GM19240 (cell line): ENCODE results near the gene CXCR3.
"Not testable (repeated sequence)": the region's sequence is repeated elsewhere in the genome, so short reads cannot be mapped to it uniquely, and the experiment has no call there.

Source experiments
- DNase-seq: peaks from one replicate; pipeline ENCODE4 v3.0.0; 2011; ENCODE audit warnings: low spot score; ENCODE audit not compliant: insufficient read length

CXCR3 gene

DNA sequence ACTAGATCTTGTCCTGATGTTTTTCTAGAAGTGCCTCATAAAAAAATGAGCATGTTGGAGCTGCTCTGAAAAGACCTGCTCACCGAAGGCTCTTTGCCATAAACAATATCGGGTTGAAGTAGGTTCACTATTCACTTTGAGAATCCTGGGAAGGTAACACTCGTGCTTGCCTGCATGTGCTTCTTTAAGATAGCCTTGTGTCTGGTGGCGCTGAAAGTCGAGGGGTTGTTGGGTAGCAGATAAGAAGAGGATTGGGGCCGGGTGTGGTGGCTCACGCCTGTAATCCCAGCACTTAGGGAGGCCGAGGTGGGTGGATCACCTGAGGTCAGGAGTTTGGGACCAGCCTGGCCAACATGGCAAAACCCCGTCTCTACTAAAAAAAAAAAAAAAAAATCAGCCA, 6.6 kb downstream of the CXCR3 start:
- not testable (repeated sequence) for DNase-seq

GRCh38 chrX:71609095-71609750, 9.1 kb downstream of the CXCR3 start:
- DNase-seq, result no peak

- DNase-seq, result no peak
Measured at GRCh38 chrX:71607488-71607887, 10.8 kb downstream of the CXCR3 start.

DNA sequence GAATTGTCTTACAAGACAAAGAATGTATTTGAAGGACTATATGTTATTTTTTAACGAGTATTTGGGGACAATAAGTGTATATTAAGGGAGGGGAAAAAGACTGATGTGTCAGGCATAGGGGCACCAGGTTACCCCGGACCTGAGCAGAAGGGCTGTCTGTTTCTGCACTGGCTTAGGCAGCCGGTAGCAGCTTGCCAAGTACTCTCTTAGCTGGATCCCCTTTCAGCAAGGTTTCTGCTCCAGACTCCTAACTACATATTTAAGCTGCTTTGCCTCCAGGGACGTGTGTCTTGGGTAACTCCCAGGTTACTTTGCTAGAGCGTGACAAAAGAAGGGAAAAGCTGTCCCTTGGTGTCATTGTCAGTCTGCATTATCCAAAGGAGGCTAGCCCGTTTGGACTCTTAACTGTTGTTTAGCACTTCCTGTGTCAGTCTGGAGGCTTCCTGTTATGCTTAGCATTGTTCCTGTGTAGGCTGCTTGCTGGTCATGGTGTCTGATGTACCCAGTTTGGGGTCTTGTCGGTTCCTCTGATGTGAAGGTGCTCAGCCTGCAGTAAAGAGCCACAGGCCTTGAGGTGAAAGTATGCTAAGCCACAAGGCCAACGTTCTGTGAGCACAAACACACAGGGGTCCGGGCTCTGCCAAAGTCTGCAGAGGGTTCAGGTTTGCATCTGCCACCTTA, 11.6 kb downstream of the CXCR3 start:
- no peak for DNase-seq

GRCh38 chrX:71604796-71605568, 13.3 kb downstream of the CXCR3 start:
- DNase-seq, result no peak

DNA sequence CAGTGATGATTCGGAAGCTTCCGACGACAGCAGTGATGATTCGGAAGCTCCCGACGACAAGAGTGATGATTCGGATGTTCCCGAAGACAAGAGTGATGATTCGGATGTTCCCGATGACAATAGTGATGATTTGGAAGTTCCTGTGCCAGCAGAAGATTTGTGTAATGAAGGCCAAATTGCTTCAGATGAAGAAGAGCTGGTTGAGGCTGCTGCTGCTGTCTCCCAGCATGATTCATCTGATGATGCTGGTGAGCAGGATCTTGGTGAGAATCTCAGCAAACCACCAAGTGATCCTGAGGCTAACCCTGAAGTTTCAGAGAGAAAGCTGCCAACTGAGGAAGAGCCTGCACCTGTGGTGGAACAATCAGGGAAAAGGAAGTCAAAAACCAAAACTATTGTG, 14.2 kb downstream of the CXCR3 start:
- DNase-seq, result no peak

GRCh38 chrX:71603618-71604017, 14.7 kb downstream of the CXCR3 start:
- no peak for DNase-seq

DNA sequence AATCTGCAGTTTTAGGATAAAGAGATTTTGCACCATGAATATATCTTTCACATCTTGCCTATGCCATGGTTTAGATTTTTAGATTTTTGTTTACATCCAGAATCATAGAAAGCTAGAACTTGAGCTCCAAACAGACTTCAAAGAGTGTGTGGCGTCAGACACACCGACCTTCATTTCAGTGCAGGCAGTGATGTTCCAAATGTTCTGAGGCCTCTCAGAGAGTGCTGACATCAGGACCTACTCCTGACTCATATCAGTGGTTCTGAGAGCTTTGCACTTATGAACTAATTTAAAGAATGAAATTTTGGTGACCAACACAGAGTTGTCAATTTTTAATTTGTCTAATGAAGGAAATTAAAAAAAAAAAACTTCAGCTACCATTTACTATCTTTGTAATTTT, 18.3 kb downstream of the CXCR3 start:
- no peak for DNase-seq

- DNase-seq, result not testable (repeated sequence)
Measured at GRCh38 chrX:71593210-71593609, 25.1 kb downstream of the CXCR3 start.

- DNase-seq, result no peak
Measured at GRCh38 chrX:71586929-71587328, 31.4 kb downstream of the CXCR3 start.

DNA sequence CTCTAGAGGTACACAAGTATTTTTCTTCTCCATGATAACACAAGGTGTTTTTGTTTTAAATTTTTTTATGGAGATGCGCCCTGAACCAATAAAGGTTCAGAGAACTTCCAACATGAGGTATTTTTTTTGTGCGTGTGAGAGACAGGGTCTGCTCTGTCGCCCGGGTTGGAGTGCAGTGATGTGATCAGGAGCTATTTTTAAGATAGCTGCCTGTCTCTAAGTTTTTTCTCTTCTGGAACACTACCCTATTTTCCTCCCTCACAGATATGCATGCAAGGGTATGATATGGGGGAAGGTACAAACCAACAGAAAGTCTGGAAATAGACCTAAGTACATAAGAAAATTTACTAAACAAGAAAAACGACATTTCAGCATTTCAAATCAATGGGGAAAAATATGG, 37.1 kb downstream of the CXCR3 start:
- DNase-seq, result no peak

GRCh38 chrX:71579990-71580380, 38.3 kb downstream of the CXCR3 start:
- no peak for DNase-seq

GRCh38 chrX:71579136-71579989, 38.9 kb downstream of the CXCR3 start:
- DNase-seq, result no peak

DNA sequence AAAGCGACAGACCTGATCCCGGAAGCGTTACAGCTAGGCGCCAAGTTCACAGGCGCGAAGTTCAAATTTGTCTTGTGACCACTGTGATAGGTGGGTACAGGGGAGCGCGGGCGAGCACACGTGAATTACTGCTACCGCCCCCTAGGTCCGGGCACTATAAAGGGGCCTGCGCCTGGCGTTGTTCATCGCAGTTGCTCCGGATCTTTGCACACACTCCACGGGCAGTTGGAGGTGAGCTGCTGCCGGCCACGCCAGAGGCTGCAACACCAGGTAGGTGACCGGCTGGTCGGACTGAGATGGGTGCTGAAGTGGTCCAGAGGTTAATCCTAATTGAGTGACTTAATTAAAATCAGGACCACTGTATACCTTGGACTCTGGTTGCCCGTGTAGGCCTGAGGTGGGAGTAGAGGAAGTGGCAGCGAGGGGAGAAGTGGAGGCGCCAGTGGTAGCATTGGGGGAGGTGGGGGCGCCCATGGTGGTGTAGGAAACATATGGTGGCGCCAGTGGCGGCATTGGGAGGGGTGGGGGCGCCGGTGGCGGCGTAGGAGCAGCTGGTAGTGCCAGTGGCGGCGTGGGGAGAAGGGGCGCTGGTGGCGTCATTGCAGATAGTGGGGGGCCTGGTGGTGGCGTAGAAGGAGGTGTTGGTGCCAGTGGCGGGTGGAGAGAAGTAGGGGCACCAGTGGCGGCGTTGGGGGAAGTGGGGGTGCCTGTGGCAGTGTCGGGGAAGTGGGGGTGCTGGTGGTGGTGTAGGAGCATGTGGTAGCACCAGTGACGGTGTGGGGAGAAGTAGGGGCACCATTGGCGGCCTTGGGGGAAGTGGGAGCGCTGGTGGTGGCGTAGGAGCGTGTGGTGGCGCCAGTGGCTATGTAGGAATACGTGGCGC, 39.8 kb downstream of the CXCR3 start, which contains the start of gene GCNA:
Gene GCNA (plus strand): TSS at position 185 of the 883 bp plus-strand sequence. CDS start 2,385 bp downstream, outside the sequence.
- no peak for DNase-seq

- no peak for DNase-seq
Measured at GRCh38 chrX:71577682-71578081, 40.6 kb downstream of the CXCR3 start.

- DNase-seq, result no peak
Measured at GRCh38 chrX:71573590-71573989, 44.7 kb downstream of the CXCR3 start.

GRCh38 chrX:71571390-71571789, 46.9 kb downstream of the CXCR3 start:
- DNase-seq, result not testable (repeated sequence)
